Effector memory CD8-positive, alpha-beta T cell (primary cell): ENCODE data around the gene ARMC10.
"Not testable (repeated sequence)": the region's sequence is repeated elsewhere in the genome, so short reads cannot be mapped to it uniquely, and the experiment has no call there.

Experiments
- ATAC-seq: fragments of 150-1000 bp; cut with Tn5 transposase; replicated peaks from 2 replicates; pipeline ENCODE4 v1.10.0; 2021; ENCODE audit warnings: mild to moderate bottlenecking, moderate library complexity
- DNase-seq, 3 experiments: peaks; one replicate each; pipeline ENCODE4 v3.0.0; 2021
- H3K27ac Mint-ChIP-seq, 2 donors: one replicate each; pipeline ENCODE4 v1.8.0; 2022; ENCODE audit warnings: mild to moderate bottlenecking in 2 of 2, mixed read lengths in 2 of 2, moderate library complexity in 2 of 2
- H3K27me3 Mint-ChIP-seq, 2 donors: one replicate each; pipeline ENCODE4 v1.8.0; 2022; ENCODE audit warnings: mixed read lengths in 2 of 2
- H3K36me3 Mint-ChIP-seq: one replicate; pipeline ENCODE4 v1.8.0; 2022; ENCODE audit warnings: mild to moderate bottlenecking, moderate library complexity, mixed read lengths; ENCODE audit not compliant: insufficient read depth
- H3K4me1 Mint-ChIP-seq, 2 donors: one replicate each; pipeline ENCODE4 v1.8.0; 2022; ENCODE audit warnings: low read depth in 2 of 2, mixed read lengths in 2 of 2
- H3K4me3 Mint-ChIP-seq, 2 donors: one replicate each; pipeline ENCODE4 v1.8.0; 2022; ENCODE audit warnings: mild to moderate bottlenecking in 2 of 2, mixed read lengths in 2 of 2, moderate library complexity in 2 of 2
- H3K9me3 Mint-ChIP-seq, 2 donors: one replicate each; pipeline ENCODE4 v1.8.0; 2022; ENCODE audit warnings: mixed read lengths in 2 of 2

The ARMC10 gene

GRCh38 chr7:103092321-103092720 is 17.4 kb downstream of the ARMC10 start:
- DNase-seq, H3K4me3 Mint-ChIP-seq, H3K9me3 Mint-ChIP-seq, ATAC-seq, H3K4me1 Mint-ChIP-seq, H3K27ac Mint-ChIP-seq, H3K27me3 Mint-ChIP-seq: not testable (repeated sequence)
- peaks cover 19% of the 10 kb centered on the region for H3K36me3 Mint-ChIP-seq

GRCh38 chr7:103093429-103093828 is 18.5 kb downstream of the ARMC10 start:
- H3K27me3 Mint-ChIP-seq = no peaks in the 10 kb centered on the region
- H3K4me1 Mint-ChIP-seq = no peaks in the 10 kb centered on the region
- H3K9me3 Mint-ChIP-seq = no peaks in the 10 kb centered on the region
- H3K27ac Mint-ChIP-seq = no peak overlapping the region
- H3K4me3 Mint-ChIP-seq = no peak overlapping the region
- DNase-seq (no peak), ATAC-seq (no peak)
- peaks cover 12% of the 10 kb centered on the region for H3K36me3 Mint-ChIP-seq

- H3K4me1 Mint-ChIP-seq = no peaks in the 10 kb centered on the region
- no peak for ATAC-seq
- peak overlapping the region in 1 of 2 donors; percentile 1 for H3K27ac Mint-ChIP-seq
- no peaks in the 10 kb centered on the region for H3K9me3 Mint-ChIP-seq
- no peaks in the 10 kb centered on the region for H3K27me3 Mint-ChIP-seq
- DNase-seq = no peak
- H3K36me3 Mint-ChIP-seq = peaks cover 13% of the 10 kb centered on the region
- no peak overlapping the region for H3K4me3 Mint-ChIP-seq
Measured at GRCh38 chr7:103094102-103094501, 19.2 kb downstream of the ARMC10 start.

- H3K4me1 Mint-ChIP-seq, DNase-seq, H3K9me3 Mint-ChIP-seq, H3K27me3 Mint-ChIP-seq, H3K4me3 Mint-ChIP-seq, ATAC-seq, H3K27ac Mint-ChIP-seq: not testable (repeated sequence)
- H3K36me3 Mint-ChIP-seq = peaks cover 20% of the 10 kb centered on the region
Measured at GRCh38 chr7:103095558-103095957, 20.6 kb downstream of the ARMC10 start.

- ATAC-seq (no peak), DNase-seq (no peak)
- H3K4me1 Mint-ChIP-seq = no peaks in the 10 kb centered on the region
- no peak overlapping the region for H3K27ac Mint-ChIP-seq
- H3K27me3 Mint-ChIP-seq = no peaks in the 10 kb centered on the region
- peaks cover 27% of the 10 kb centered on the region for H3K36me3 Mint-ChIP-seq
- H3K4me3 Mint-ChIP-seq = no peak overlapping the region
- no peaks in the 10 kb centered on the region for H3K9me3 Mint-ChIP-seq
Measured at GRCh38 chr7:103097041-103097440, 22.1 kb downstream of the ARMC10 start.

- Mint-ChIP-seq H3K4me1 (no peaks in the 10 kb centered on the region), H3K9me3 (no peaks in the 10 kb centered on the region), H3K27ac (peak overlapping the region in 1 of 2 donors; percentile 1), H3K4me3 (no peak overlapping the region), H3K27me3 (no peaks in the 10 kb centered on the region), H3K36me3 (peaks cover 29% of the 10 kb centered on the region)
- DNase-seq (no peak), ATAC-seq (no peak)
Measured at GRCh38 chr7:103100348-103100747, 25.4 kb downstream of the ARMC10 start.

- no peaks in the 10 kb centered on the region for H3K4me1 Mint-ChIP-seq
- peaks cover 28% of the 10 kb centered on the region for H3K36me3 Mint-ChIP-seq
- H3K4me3 Mint-ChIP-seq = no peak overlapping the region
- no peak for DNase-seq
- H3K27me3 Mint-ChIP-seq = no peaks in the 10 kb centered on the region
- ATAC-seq = no peak
- no peaks in the 10 kb centered on the region for H3K9me3 Mint-ChIP-seq
- no peak overlapping the region for H3K27ac Mint-ChIP-seq
Measured at GRCh38 chr7:103101543-103101942, 26.6 kb downstream of the ARMC10 start.

- Mint-ChIP-seq H3K9me3 (peaks cover 1 to 8% of the 10 kb centered on the region in 2 donors), H3K27ac (peak overlapping the region in 1 of 2 donors; percentile 32), H3K27me3 (no peaks in the 10 kb centered on the region), H3K4me3 (no peak overlapping the region), H3K4me1 (peaks cover 4 to 6% of the 10 kb centered on the region in 2 donors), H3K36me3 (peaks cover 13% of the 10 kb centered on the region)
- ATAC-seq = no peak
- DNase-seq = no peak
Measured at GRCh38 chr7:103106005-103106702, 31.2 kb downstream of the ARMC10 start.

GRCh38 chr7:103106703-103107070 is 31.7 kb downstream of the ARMC10 start:
- H3K4me1 Mint-ChIP-seq, H3K4me3 Mint-ChIP-seq, H3K27me3 Mint-ChIP-seq, ATAC-seq, DNase-seq, H3K9me3 Mint-ChIP-seq, H3K27ac Mint-ChIP-seq: not testable (repeated sequence)
- peaks cover 13% of the 10 kb centered on the region for H3K36me3 Mint-ChIP-seq

GRCh38 chr7:103113164-103113563 is 38.2 kb downstream of the ARMC10 start:
- no peak for ATAC-seq
- peaks cover 3 to 6% of the 10 kb centered on the region in 2 donors for H3K4me1 Mint-ChIP-seq
- H3K9me3 Mint-ChIP-seq = peaks cover 1 to 8% of the 10 kb centered on the region in 2 donors
- no peak overlapping the region for H3K27ac Mint-ChIP-seq
- DNase-seq = no peak
- H3K4me3 Mint-ChIP-seq = no peak overlapping the region
- H3K36me3 Mint-ChIP-seq = peaks cover 10% of the 10 kb centered on the region
- H3K27me3 Mint-ChIP-seq = no peaks in the 10 kb centered on the region

GRCh38 chr7:103114576-103115008 is 39.7 kb downstream of the ARMC10 start:
- Mint-ChIP-seq H3K27me3 (no peaks in the 10 kb centered on the region), H3K4me1 (no peaks in the 10 kb centered on the region), H3K27ac (no peak overlapping the region), H3K36me3 (peaks cover 11% of the 10 kb centered on the region), H3K9me3 (peaks cover 0 to 3% of the 10 kb centered on the region in 2 donors), H3K4me3 (no peak overlapping the region)
- DNase-seq (no peak), ATAC-seq (no peak)

GRCh38 chr7:103115771-103116170 is 40.8 kb downstream of the ARMC10 start:
- Mint-ChIP-seq H3K36me3 (peaks cover 14% of the 10 kb centered on the region), H3K4me1 (no peaks in the 10 kb centered on the region), H3K9me3 (no peaks in the 10 kb centered on the region), H3K27ac (no peak overlapping the region), H3K27me3 (no peaks in the 10 kb centered on the region), H3K4me3 (no peak overlapping the region)
- DNase-seq (no peak), ATAC-seq (no peak)

GRCh38 chr7:103116511-103116910 is 41.6 kb downstream of the ARMC10 start:
- Mint-ChIP-seq H3K4me3 (no peak overlapping the region), H3K27ac (peak overlapping the region in 1 of 2 donors; percentile 5), H3K36me3 (peaks cover 17% of the 10 kb centered on the region), H3K27me3 (no peaks in the 10 kb centered on the region), H3K4me1 (no peaks in the 10 kb centered on the region), H3K9me3 (no peaks in the 10 kb centered on the region)
- DNase-seq (no peak), ATAC-seq (no peak)

- H3K27ac Mint-ChIP-seq = peak overlapping the region in 1 of 2 donors; percentile 5
- H3K4me3 Mint-ChIP-seq = no peak overlapping the region
- no peaks in the 10 kb centered on the region for H3K4me1 Mint-ChIP-seq
- ATAC-seq (no peak), DNase-seq (no peak)
- no peaks in the 10 kb centered on the region for H3K27me3 Mint-ChIP-seq
- no peaks in the 10 kb centered on the region for H3K9me3 Mint-ChIP-seq
- peaks cover 17% of the 10 kb centered on the region for H3K36me3 Mint-ChIP-seq
Measured at GRCh38 chr7:103116991-103117390, 42.1 kb downstream of the ARMC10 start.
